Liver (tissue), 9 donors: ENCODE measurements around the gene DNMBP. TPM values are rescaled to one million over a fixed set of nuclear protein-coding genes. Genes with fewer than 3 reads are reported as not detected.
"Not testable (repeated sequence)": the region's sequence is repeated elsewhere in the genome, so short reads cannot be mapped to it uniquely, and the experiment has no call there.

Experiments
- DNase-seq: peaks from one replicate; pipeline ENCODE4 v3.0.0-alpha.2; 2017; ENCODE audit warnings: low spot score
- H3K27ac ChIP-seq, 2 donors: one replicate each; pipeline ENCODE4 v1.7.0; 2013; ENCODE audit warnings: inconsistent platforms in 2 of 2, low read length in 2 of 2, control low read depth in 1 of 2, low read depth in 1 of 2, mild to moderate bottlenecking in 1 of 2
- H3K27me3 ChIP-seq, 4 donors: one replicate each; pipeline versions ENCODE4 v1.6.1 to v1.7.0; 2013; ENCODE audit warnings: low read length in 3 of 4, inconsistent platforms in 1 of 4, mild to moderate bottlenecking in 1 of 4, moderate library complexity in 1 of 4; ENCODE audit not compliant: control insufficient read depth in 4 of 4, insufficient read depth in 4 of 4
- H3K36me3 ChIP-seq, 4 donors: one replicate each; pipeline versions ENCODE4 v1.6.1 to v1.7.0; 2013; ENCODE audit warnings: low read length in 3 of 4, mild to moderate bottlenecking in 3 of 4, low read depth in 1 of 4, moderate library complexity in 1 of 4; ENCODE audit not compliant: control insufficient read depth in 4 of 4, insufficient read depth in 3 of 4
- H3K4me1 ChIP-seq, 4 donors: one replicate each; pipeline versions ENCODE4 v1.6.1 to v1.7.0; 2013; ENCODE audit warnings: low read length in 3 of 4, mild to moderate bottlenecking in 3 of 4, moderate library complexity in 1 of 4; ENCODE audit not compliant: control insufficient read depth in 4 of 4, insufficient read depth in 4 of 4
- H3K4me3 ChIP-seq, 3 donors: one replicate each; pipeline versions ENCODE4 v1.6.1 to v1.7.0; 2013; ENCODE audit warnings: low read length in 3 of 3, control low read depth in 1 of 3, low read depth in 1 of 3, mild to moderate bottlenecking in 1 of 3
- H3K9ac ChIP-seq, 2 donors: one replicate each; pipeline ENCODE4 v1.7.0; 2013; ENCODE audit warnings: low read length in 2 of 2, mild to moderate bottlenecking in 2 of 2, moderate library complexity in 2 of 2, control low read depth in 1 of 2, low read depth in 1 of 2
- H3K9me3 ChIP-seq, 4 donors: one replicate each; pipeline versions ENCODE4 v1.6.1 to v1.7.0; 2013; ENCODE audit warnings: low read length in 3 of 4; ENCODE audit not compliant: control insufficient read depth in 4 of 4
- EGR1 ChIP-seq, 2 donors: IDR thresholded peaks; 2 replicates each; pipeline ENCODE4 v1.6.1; 2016 to 2018; ENCODE audit warnings: antibody characterized with exemption in 2 of 2, low read depth in 2 of 2
- GABPA ChIP-seq, 2 donors: IDR thresholded peaks in 1 of 2; conservative IDR thresholded peaks in 1 of 2; 2 replicates each; pipeline ENCODE4 v1.6.1; 2016; ENCODE audit warnings: antibody characterized with exemption in 2 of 2, mild to moderate bottlenecking in 1 of 2, moderate library complexity in 1 of 2
- HNF4A ChIP-seq, 2 donors: conservative IDR thresholded peaks; 2 replicates each; pipeline ENCODE4 v1.6.1; 2016; ENCODE audit warnings: antibody characterized with exemption in 2 of 2, mild to moderate bottlenecking in 2 of 2
- NR2F2 ChIP-seq: IDR thresholded peaks from 2 replicates; pipeline ENCODE4 v1.6.1; 2016; ENCODE audit warnings: antibody characterized with exemption
- RAD21 ChIP-seq, 2 donors: IDR thresholded peaks; 2 replicates each; pipeline ENCODE4 v1.6.1; 2016; ENCODE audit warnings: antibody characterized with exemption in 2 of 2, mild to moderate bottlenecking in 2 of 2
- SP1 ChIP-seq: IDR thresholded peaks from 2 replicates; pipeline ENCODE4 v1.6.1; 2018; ENCODE audit warnings: antibody characterized with exemption, mild to moderate bottlenecking
- TAF1 ChIP-seq: conservative IDR thresholded peaks from 2 replicates; pipeline ENCODE4 v1.6.1; 2016; ENCODE audit warnings: antibody characterized with exemption, mild to moderate bottlenecking
- YY1 ChIP-seq: IDR thresholded peaks from 2 replicates; pipeline ENCODE4 v1.6.1; 2016; ENCODE audit warnings: antibody characterized with exemption, mild to moderate bottlenecking
- WGBS: extraction: QIAGEN DNeasy Blood & Tissue Kit; methylation state at CpG from one replicate; pipeline ENCODE4 v1.1.7; 2013; 5-methylcytosine and 5-hydroxymethylcytosine counted together
- polyA plus RNA-seq, 2 donors: library from polyadenylated mRNA; stranded (reverse) in 1 of 2; unstranded in 1 of 2; fragments of 200-250 nt in 1 of 2; fragments of >200 nt in 1 of 2; fragmentation: Nextera tagmentation in 1 of 2; extraction: Ambion mirVana in 1 of 2; gene quantifications; one replicate each; pipeline versions ENCODE4 v1.2.1 to v1.2.3, GENCODE V29; 2013 to 2015
- total RNA-seq, 2 donors: library from RNA; depleted of rRNA; stranded (reverse); fragments of >200 nt; gene quantifications; one replicate each; pipeline ENCODE4 v1.2.3, GENCODE V29; 2014
- TF ChIP-seq, protein P1 (sequence below): fragments of 150-350 bp; IDR thresholded peaks from 2 replicates; pipeline ENCODE4 v1.5.1; 2017; ENCODE audit warnings: improper control_type of control experiment, low read depth, low read length; ENCODE audit not compliant: missing input control
- TF ChIP-seq, protein P2 (sequence below): IDR thresholded peaks from 2 replicates; pipeline ENCODE4 v1.6.1; 2016; ENCODE audit warnings: antibody characterized with exemption, mild to moderate bottlenecking
- donor health status: healthy.
- donor health status: healthy.
- donor health status: healthy.
- donor health status: healthy.
- donor health status: healthy.

Gene DNMBP
- total and polyA plus RNA-seq, 4 donors = 3.8 to 12.6 (median 5.3) TPM

GRCh38 chr10:99863535-99864240, 146.1 kb downstream of the DNMBP start:
- WGBS = 83% methylated on average over 9 of the region's 9 CpGs
- H3K27me3 ChIP-seq, H3K36me3 ChIP-seq, H3K9me3 ChIP-seq, H3K4me1 ChIP-seq, H3K9ac ChIP-seq, DNase-seq, H3K4me3 ChIP-seq, H3K27ac ChIP-seq: not testable (repeated sequence)

DNA sequence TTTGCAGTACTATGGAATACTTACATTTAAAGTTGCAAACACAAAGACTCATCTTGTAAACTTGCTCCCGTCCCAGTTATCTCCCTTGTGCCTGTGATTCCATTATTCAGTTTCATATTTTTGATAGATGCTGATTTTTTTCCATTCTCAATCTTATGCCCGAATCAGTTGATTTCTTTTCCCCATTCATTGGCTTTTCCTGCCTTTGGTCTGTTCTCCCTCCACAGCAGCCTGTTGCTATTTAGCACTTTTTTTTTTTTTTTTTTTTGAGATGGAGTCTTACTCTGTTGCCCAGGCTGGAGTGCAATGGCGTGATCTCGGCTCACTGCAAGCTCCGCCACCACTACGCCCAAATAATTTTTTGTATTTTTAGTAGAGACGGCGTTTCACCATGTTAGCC, 149.3 kb downstream of the DNMBP start:
- H3K27ac ChIP-seq = no peak overlapping the region
- no peaks in the 10 kb centered on the region for H3K27me3 ChIP-seq
- DNase-seq = no peak
- H3K9ac ChIP-seq = no peak overlapping the region
- peaks cover 0 to 8% (median 3%) of the 10 kb centered on the region in 4 donors for H3K4me1 ChIP-seq
- WGBS = 96% methylated on average over 8 of the region's 8 CpGs
- no peaks in the 10 kb centered on the region for H3K9me3 ChIP-seq
- no peak overlapping the region for H3K4me3 ChIP-seq
- no peak for TF ChIP-seq RAD21 (IDR thresholded peaks at IDR 0.05)
- TF ChIP-seq EGR1 (IDR thresholded peaks at IDR 0.05; ENCODE audit: low read depth in 2 of 2) = no peak
- no peak for TF ChIP-seq NR2F2
- TF ChIP-seq GABPA (IDR thresholded peaks at IDR 0.05 in 1 of 2, conservative IDR thresholded peaks at IDR 0.05 in 1 of 2) = no peak
- no peak for TF ChIP-seq SP1
- no peak for TF ChIP-seq HNF4A (conservative IDR thresholded peaks at IDR 0.05)
- TF ChIP-seq YY1 = no peak
- TF ChIP-seq, protein P1, sequence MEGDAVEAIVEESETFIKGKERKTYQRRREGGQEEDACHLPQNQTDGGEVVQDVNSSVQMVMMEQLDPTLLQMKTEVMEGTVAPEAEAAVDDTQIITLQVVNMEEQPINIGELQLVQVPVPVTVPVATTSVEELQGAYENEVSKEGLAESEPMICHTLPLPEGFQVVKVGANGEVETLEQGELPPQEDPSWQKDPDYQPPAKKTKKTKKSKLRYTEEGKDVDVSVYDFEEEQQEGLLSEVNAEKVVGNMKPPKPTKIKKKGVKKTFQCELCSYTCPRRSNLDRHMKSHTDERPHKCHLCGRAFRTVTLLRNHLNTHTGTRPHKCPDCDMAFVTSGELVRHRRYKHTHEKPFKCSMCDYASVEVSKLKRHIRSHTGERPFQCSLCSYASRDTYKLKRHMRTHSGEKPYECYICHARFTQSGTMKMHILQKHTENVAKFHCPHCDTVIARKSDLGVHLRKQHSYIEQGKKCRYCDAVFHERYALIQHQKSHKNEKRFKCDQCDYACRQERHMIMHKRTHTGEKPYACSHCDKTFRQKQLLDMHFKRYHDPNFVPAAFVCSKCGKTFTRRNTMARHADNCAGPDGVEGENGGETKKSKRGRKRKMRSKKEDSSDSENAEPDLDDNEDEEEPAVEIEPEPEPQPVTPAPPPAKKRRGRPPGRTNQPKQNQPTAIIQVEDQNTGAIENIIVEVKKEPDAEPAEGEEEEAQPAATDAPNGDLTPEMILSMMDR = no peak
- TF ChIP-seq, protein P2, sequence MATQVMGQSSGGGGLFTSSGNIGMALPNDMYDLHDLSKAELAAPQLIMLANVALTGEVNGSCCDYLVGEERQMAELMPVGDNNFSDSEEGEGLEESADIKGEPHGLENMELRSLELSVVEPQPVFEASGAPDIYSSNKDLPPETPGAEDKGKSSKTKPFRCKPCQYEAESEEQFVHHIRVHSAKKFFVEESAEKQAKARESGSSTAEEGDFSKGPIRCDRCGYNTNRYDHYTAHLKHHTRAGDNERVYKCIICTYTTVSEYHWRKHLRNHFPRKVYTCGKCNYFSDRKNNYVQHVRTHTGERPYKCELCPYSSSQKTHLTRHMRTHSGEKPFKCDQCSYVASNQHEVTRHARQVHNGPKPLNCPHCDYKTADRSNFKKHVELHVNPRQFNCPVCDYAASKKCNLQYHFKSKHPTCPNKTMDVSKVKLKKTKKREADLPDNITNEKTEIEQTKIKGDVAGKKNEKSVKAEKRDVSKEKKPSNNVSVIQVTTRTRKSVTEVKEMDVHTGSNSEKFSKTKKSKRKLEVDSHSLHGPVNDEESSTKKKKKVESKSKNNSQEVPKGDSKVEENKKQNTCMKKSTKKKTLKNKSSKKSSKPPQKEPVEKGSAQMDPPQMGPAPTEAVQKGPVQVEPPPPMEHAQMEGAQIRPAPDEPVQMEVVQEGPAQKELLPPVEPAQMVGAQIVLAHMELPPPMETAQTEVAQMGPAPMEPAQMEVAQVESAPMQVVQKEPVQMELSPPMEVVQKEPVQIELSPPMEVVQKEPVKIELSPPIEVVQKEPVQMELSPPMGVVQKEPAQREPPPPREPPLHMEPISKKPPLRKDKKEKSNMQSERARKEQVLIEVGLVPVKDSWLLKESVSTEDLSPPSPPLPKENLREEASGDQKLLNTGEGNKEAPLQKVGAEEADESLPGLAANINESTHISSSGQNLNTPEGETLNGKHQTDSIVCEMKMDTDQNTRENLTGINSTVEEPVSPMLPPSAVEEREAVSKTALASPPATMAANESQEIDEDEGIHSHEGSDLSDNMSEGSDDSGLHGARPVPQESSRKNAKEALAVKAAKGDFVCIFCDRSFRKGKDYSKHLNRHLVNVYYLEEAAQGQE = no peak
- H3K36me3 ChIP-seq = no peaks in the 10 kb centered on the region

GRCh38 chr10:99859585-99859984, 150.2 kb downstream of the DNMBP start:
- Histone ChIP-seq H3K36me3 (no peaks in the 10 kb centered on the region), H3K4me1 (peaks cover 0 to 8% (median 3%) of the 10 kb centered on the region in 4 donors), H3K27me3 (no peaks in the 10 kb centered on the region), H3K9me3 (no peaks in the 10 kb centered on the region), H3K4me3 (no peak overlapping the region), H3K27ac (no peak overlapping the region), H3K9ac (no peak overlapping the region)
- TF ChIP-seq EGR1 (IDR thresholded peaks at IDR 0.05; ENCODE audit: low read depth in 2 of 2) (no peak), TAF1 (no peak), RAD21 (IDR thresholded peaks at IDR 0.05) (peak in 1 of 2 donors; percentile 46)
- DNase-seq = no peak
- WGBS = 65% methylated on average over 5 of the region's 5 CpGs
